Measurements from ENCODE around the gene BNIP1. TPM values are rescaled to one million over a fixed set of nuclear protein-coding genes. Genes with fewer than 3 reads are reported as not detected.

Gene BNIP1, protein sequence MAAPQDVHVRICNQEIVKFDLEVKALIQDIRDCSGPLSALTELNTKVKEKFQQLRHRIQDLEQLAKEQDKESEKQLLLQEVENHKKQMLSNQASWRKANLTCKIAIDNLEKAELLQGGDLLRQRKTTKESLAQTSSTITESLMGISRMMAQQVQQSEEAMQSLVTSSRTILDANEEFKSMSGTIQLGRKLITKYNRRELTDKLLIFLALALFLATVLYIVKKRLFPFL
- polyA plus RNA-seq = 42.9 and 46.9 TPM in 2 replicates

DNA sequence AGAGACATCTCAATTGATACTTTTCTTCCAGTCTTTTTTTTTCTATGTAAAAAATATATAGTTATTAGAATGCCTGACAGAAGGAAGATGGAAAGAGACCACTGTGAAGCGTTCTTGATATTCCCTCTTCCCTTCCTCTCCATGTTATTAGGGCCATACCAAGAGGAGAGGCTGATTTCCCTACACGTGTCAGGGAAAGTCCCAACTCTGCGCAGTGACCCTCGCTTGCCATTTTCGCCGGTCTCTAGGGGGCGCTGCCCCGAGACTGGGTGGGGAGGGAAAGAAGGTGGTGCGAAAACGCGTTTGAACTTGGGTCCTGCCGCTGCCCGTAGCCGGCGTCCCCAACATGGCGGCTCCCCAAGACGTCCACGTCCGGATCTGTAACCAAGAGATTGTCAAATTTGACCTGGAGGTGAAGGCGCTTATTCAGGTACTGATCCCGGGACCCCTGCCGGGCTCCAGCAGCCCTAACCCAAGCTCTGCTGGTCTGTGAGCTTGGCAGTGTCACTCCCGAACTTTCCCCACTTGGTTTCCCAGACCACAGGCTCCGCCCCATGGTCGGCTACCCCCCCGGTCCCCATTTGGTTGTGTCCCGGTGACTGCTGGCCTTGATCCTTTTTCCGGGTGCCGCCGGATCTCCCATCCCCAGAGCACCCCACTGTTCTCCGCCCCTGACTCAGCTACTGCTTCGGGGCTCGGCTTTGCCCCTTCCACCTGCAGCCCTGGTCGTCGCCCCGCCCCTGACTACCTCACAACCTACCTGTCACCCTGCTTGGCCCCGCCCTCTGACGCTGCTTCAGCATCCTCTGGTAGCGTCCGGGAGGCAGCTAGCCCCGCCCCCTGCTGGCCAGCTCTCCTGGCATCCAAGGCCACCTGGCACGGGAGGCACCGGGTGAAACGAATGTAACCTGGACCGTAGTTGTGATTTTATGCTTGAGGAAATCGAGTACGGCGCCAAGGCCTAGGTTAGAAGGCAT, at the start of gene BNIP1:
Gene BNIP1, plus strand, starts transcription at position 332 of the 977 bp plus-strand sequence. Its CDS starts 15 bp downstream, at position 347.

Other genes with a start within 250 kb of the BNIP1 start
- gene RPL26L1, start 185.1 kb upstream of the BNIP1 start, polyA plus RNA-seq = 207 and 233 TPM in 2 replicates
- 94.1 and 102 TPM in 2 replicates for gene ATP6V0E1, start 160.8 kb upstream of the BNIP1 start, polyA plus RNA-seq
- 5.4 and 7.5 TPM in 2 replicates for gene CREBRF, start 88.2 kb upstream of the BNIP1 start, polyA plus RNA-seq
- not detected in 2 replicates for gene NKX2-5, start 90.7 kb downstream of the BNIP1 start, polyA plus RNA-seq
- gene STC2, start 183.9 kb downstream of the BNIP1 start, polyA plus RNA-seq = 2.0 and 5.7 TPM in 2 replicates